Uterus (tissue), 4 donors: Measurements from ENCODE around the gene PLAAT4. TPM values are rescaled to one million over a fixed set of nuclear protein-coding genes. Genes with fewer than 3 reads are reported as not detected.
"Not testable (repeated sequence)": the region's sequence is repeated elsewhere in the genome, so short reads cannot be mapped to it uniquely, and the experiment has no call there.

Source experiments
- DNase-seq, 2 donors: peaks; one replicate each; pipeline ENCODE4 v3.0.0-alpha.2; 2019 to 2020
- H3K27ac ChIP-seq, 2 donors: fragments of 200-600 bp; sonication (generic); 1 replicate in 1 of 2; 2 replicates in 1 of 2; pipeline ENCODE4 v1.5.1; 2016 to 2018
- H3K27me3 ChIP-seq, 2 donors: fragments of 200-600 bp; sonication (generic); one replicate each; pipeline ENCODE4 v1.5.1; 2018 to 2019; ENCODE audit warnings: control low read depth in 1 of 2
- H3K36me3 ChIP-seq, 2 donors: fragments of 200-600 bp; sonication (generic); one replicate each; pipeline ENCODE4 v1.5.1; 2019; ENCODE audit warnings: control low read depth in 1 of 2
- H3K4me1 ChIP-seq, 2 donors: fragments of 200-600 bp; sonication (generic); one replicate each; pipeline ENCODE4 v1.5.1; 2018 to 2019; ENCODE audit warnings: control low read depth in 1 of 2
- H3K4me3 ChIP-seq, 2 donors: fragments of 200-600 bp; sonication (generic); 1 replicate in 1 of 2; 2 replicates in 1 of 2; pipeline ENCODE4 v1.5.1; 2018 to 2019; ENCODE audit warnings: mild to moderate bottlenecking in 1 of 2
- H3K9me3 ChIP-seq, 2 donors: fragments of 200-600 bp; sonication (generic); one replicate each; pipeline ENCODE4 v1.5.1; 2019; ENCODE audit warnings: control low read depth in 1 of 2
- CTCF ChIP-seq, 4 experiments: fragments of 200-600 bp in 2 of 4; fragments of 450-650 bp in 2 of 4; sonication (generic) in 2 of 4; IDR thresholded peaks; one replicate each; pipeline ENCODE4 v1.5.1; 2016 to 2019; ENCODE audit warnings: antibody characterized with exemption in 4 of 4, mild to moderate bottlenecking in 2 of 4, moderate library complexity in 1 of 4
- POLR2A ChIP-seq, 2 donors: fragments of 450-650 bp; IDR thresholded peaks; one replicate each; pipeline ENCODE4 v1.6.1; 2016; ENCODE audit warnings: antibody characterized with exemption in 2 of 2, mild to moderate bottlenecking in 1 of 2, moderate library complexity in 1 of 2
- intact Hi-C: fragments of 100-400 bp; cut with DNase I; formaldehyde crosslinking; loops from one replicate; pipeline ENCODE4 v1.15.1; 2023; ENCODE audit warnings: low total_unique reads
- total RNA-seq, 4 donors: library from RNA; depleted of rRNA in 3 of 4; stranded (reverse); fragments of >200 nt in 3 of 4; gene quantifications; one replicate each; pipeline versions ENCODE4 v1.1.0 to v1.2.4, GENCODE V29; 2014 to 2023
- donor health status: DM: yes; HTN: yes; CAD: no.

Gene PLAAT4
- total RNA-seq, 4 donors from 2014 or later: 3.6 to 30.3 (median 22.9) TPM

- Histone ChIP-seq H3K27me3 (no peaks in the 10 kb centered on the region), H3K36me3 (no peaks in the 10 kb centered on the region), H3K4me1 (no peaks in the 10 kb centered on the region), H3K4me3 (no peak overlapping the region), H3K9me3 (no peaks in the 10 kb centered on the region), H3K27ac (no peak overlapping the region)
- TF ChIP-seq POLR2A (IDR thresholded peaks at IDR 0.05) (no peak), CTCF (IDR thresholded peaks at IDR 0.05) (no peak)
- DNase-seq: no peak
- intact Hi-C loops: no loop called here
Observed at GRCh38 chr11:63530021-63530420, 6.6 kb upstream of the PLAAT4 start.

- H3K9me3 ChIP-seq, DNase-seq, H3K27me3 ChIP-seq, H3K4me1 ChIP-seq, H3K36me3 ChIP-seq, intact Hi-C loops, H3K4me3 ChIP-seq, H3K27ac ChIP-seq: not testable (repeated sequence)
Observed at GRCh38 chr11:63531074-63531792, 5.4 kb upstream of the PLAAT4 start.

GRCh38 chr11:63532117-63532516 is 4.5 kb upstream of the PLAAT4 start:
- TF ChIP-seq CTCF (IDR thresholded peaks at IDR 0.05): no peak
- TF ChIP-seq POLR2A (IDR thresholded peaks at IDR 0.05): no peak
- Histone ChIP-seq H3K4me1 (no peaks in the 10 kb centered on the region), H3K9me3 (no peaks in the 10 kb centered on the region), H3K27ac (no peak overlapping the region), H3K27me3 (no peaks in the 10 kb centered on the region), H3K36me3 (no peaks in the 10 kb centered on the region), H3K4me3 (no peak overlapping the region)
- DNase-seq: no peak
- intact Hi-C loops: no loop called here

- TF ChIP-seq POLR2A (IDR thresholded peaks at IDR 0.05) (no peak), CTCF (IDR thresholded peaks at IDR 0.05) (no peak)
- Histone ChIP-seq H3K4me3 (no peak overlapping the region), H3K27me3 (no peaks in the 10 kb centered on the region), H3K36me3 (no peaks in the 10 kb centered on the region), H3K9me3 (no peaks in the 10 kb centered on the region), H3K27ac (no peak overlapping the region), H3K4me1 (peaks cover 3 to 4% of the 10 kb centered on the region in 2 donors)
- no peak for DNase-seq
- intact Hi-C loops: no loop called here
Observed at GRCh38 chr11:63532799-63533475, 3.7 kb upstream of the PLAAT4 start.

GRCh38 chr11:63534076-63534475 is 2.5 kb upstream of the PLAAT4 start:
- no peak overlapping the region for H3K4me3 ChIP-seq
- H3K27ac ChIP-seq: no peak overlapping the region
- no peaks in the 10 kb centered on the region for H3K36me3 ChIP-seq
- intact Hi-C loops: no loop called here
- H3K9me3 ChIP-seq: no peaks in the 10 kb centered on the region
- peaks cover 4 to 6% of the 10 kb centered on the region in 2 donors for H3K4me1 ChIP-seq
- no peaks in the 10 kb centered on the region for H3K27me3 ChIP-seq
- no peak for DNase-seq
- no peak for TF ChIP-seq CTCF (IDR thresholded peaks at IDR 0.05)
- no peak for TF ChIP-seq POLR2A (IDR thresholded peaks at IDR 0.05)
